Suprapubic skin (tissue), 3 donors: Measurements from ENCODE around the gene ZNF709.

Experiments
- CTCF ChIP-seq, 2 donors: fragments of 200-600 bp in 1 of 2; fragments of 450-650 bp in 1 of 2; sonication (generic) in 1 of 2; IDR thresholded peaks; one replicate each; pipeline ENCODE4 v1.5.1; 2016 to 2019; ENCODE audit warnings: antibody characterized with exemption in 2 of 2, mild to moderate bottlenecking in 1 of 2, moderate library complexity in 1 of 2
- EP300 ChIP-seq: sonication (generic); formaldehyde crosslinking; IDR thresholded peaks from one replicate; pipeline ENCODE4 v1.6.1; 2017; ENCODE audit warnings: antibody characterized with exemption
- POLR2A ChIP-seq, 2 donors: fragments of 450-650 bp; IDR thresholded peaks; one replicate each; pipeline ENCODE4 v1.6.1; 2017; ENCODE audit warnings: antibody characterized with exemption in 2 of 2, mild to moderate bottlenecking in 2 of 2, moderate library complexity in 2 of 2

GRCh38 chr19:12496480-12496879 is 11.9 kb upstream of the ZNF709 start:
- TF ChIP-seq POLR2A (IDR thresholded peaks at IDR 0.05) (no peak), CTCF (IDR thresholded peaks at IDR 0.05) (no peak), EP300 (no peak)
